ENCODE results near the gene COL18A1.

- no peak for TF ChIP-seq MAX (IDR thresholded peaks at IDR 0.05)
- no peak for TF ChIP-seq CTCF (IDR thresholded peaks at IDR 0.05; ENCODE audit: low read depth, low read length, missing input control)
- no peak for TF ChIP-seq EGR1 (IDR thresholded peaks at IDR 0.05; ENCODE audit: low read depth in 2 of 2)
- TF ChIP-seq REST (IDR thresholded peaks at IDR 0.05): no peak
- no peak for TF ChIP-seq SP1 (IDR thresholded peaks at IDR 0.05)
- TF ChIP-seq JUND (IDR thresholded peaks at IDR 0.05): no peak
- TF ChIP-seq GABPA (IDR thresholded peaks at IDR 0.05 in 1 of 2, conservative IDR thresholded peaks at IDR 0.05 in 1 of 2): no peak
Measured at GRCh38 chr21:45392573-45392971, 12.4 kb upstream of the COL18A1 start.

Measured in liver (tissue), 3 donors.